DOHH2 (cell line): ENCODE measurements around the gene ARRDC4.

Experiments used
- CTCF ChIP-seq: fragments of 200-600 bp; sonication (generic); IDR thresholded peaks from one replicate; pipeline ENCODE4 v1.5.1; 2014; ENCODE audit warnings: antibody characterized with exemption, mild to moderate bottlenecking, low read depth, low read length; ENCODE audit not compliant: poor library complexity, severe bottlenecking
- EZH2phosphoT487 ChIP-seq: fragments of 200-600 bp; sonication (generic); IDR thresholded peaks from 2 replicates; pipeline ENCODE4 v1.6.1; 2017; ENCODE audit warnings: borderline replicate concordance, mild to moderate bottlenecking, antibody characterized with exemption, low read length, moderate library complexity, mixed read lengths

- TF ChIP-seq CTCF (no peak), EZH2phosphoT487 (no peak)
These were observed 31.6 kb downstream of the ARRDC4 start for GRCh38 chr15:97991972-97992541.
